ENCODE data around the gene ZC3H13. TPM values are rescaled to one million over a fixed set of nuclear protein-coding genes. Genes with fewer than 3 reads are reported as not detected.

ZC3H13 gene
- total RNA-seq, 2 experiments from 2014 or later, result 40.1 to 41.8 TPM

GRCh38 chr13:45926741-45927140 lies 125.8 kb downstream of the ZC3H13 start:
- H3K36me3 Mint-ChIP-seq (ENCODE audit: low read depth), result no peaks in the 10 kb centered on the region
- no peak overlapping the region for H3K4me3 Mint-ChIP-seq
- no peaks in the 10 kb centered on the region for H3K9me3 Mint-ChIP-seq
- no peaks in the 10 kb centered on the region for H3K27me3 Mint-ChIP-seq
- H3K4me1 Mint-ChIP-seq (ENCODE audit: low read depth), result no peaks in the 10 kb centered on the region
- intact Hi-C loops (cut with micrococcal nuclease), result no loop called here
- ChIA-PET CTCF (no interaction called here), POLR2A (no interaction called here)
- ATAC-seq (no peak), DNase-seq (no peak)
- H3K27ac Mint-ChIP-seq, result no peak overlapping the region
- TF ChIP-seq CTCF (IDR thresholded peaks at IDR 0.05), result no peak

GRCh38 chr13:45925151-45925550 lies 127.4 kb downstream of the ZC3H13 start:
- DNase-seq (no peak), ATAC-seq (no peak)
- Mint-ChIP-seq H3K4me1 (ENCODE audit: low read depth) (no peaks in the 10 kb centered on the region), H3K27ac (no peak overlapping the region), H3K27me3 (no peaks in the 10 kb centered on the region), H3K9me3 (no peaks in the 10 kb centered on the region), H3K4me3 (no peak overlapping the region), H3K36me3 (ENCODE audit: low read depth) (no peaks in the 10 kb centered on the region)
- intact Hi-C loops (cut with micrococcal nuclease), result no loop called here
- ChIA-PET CTCF (no interaction called here), POLR2A (no interaction called here)
- TF ChIP-seq CTCF (IDR thresholded peaks at IDR 0.05), result no peak

- Mint-ChIP-seq H3K36me3 (ENCODE audit: low read depth) (no peaks in the 10 kb centered on the region), H3K9me3 (no peaks in the 10 kb centered on the region), H3K4me1 (ENCODE audit: low read depth) (no peaks in the 10 kb centered on the region), H3K27me3 (no peaks in the 10 kb centered on the region), H3K4me3 (no peak overlapping the region), H3K27ac (no peak overlapping the region)
- ATAC-seq (no peak), DNase-seq (no peak)
- ChIA-PET CTCF (no interaction called here), POLR2A (no interaction called here)
- intact Hi-C loops (cut with micrococcal nuclease), result no loop called here
- TF ChIP-seq CTCF (IDR thresholded peaks at IDR 0.05), result no peak
Measured at GRCh38 chr13:45921162-45921736, 131.3 kb downstream of the ZC3H13 start.

- no peak for TF ChIP-seq CTCF (IDR thresholded peaks at IDR 0.05)
- ChIA-PET POLR2A (no interaction called here), CTCF (no interaction called here)
- DNase-seq, result no peak
- Mint-ChIP-seq H3K9me3 (no peaks in the 10 kb centered on the region), H3K4me1 (ENCODE audit: low read depth) (no peaks in the 10 kb centered on the region), H3K4me3 (no peak overlapping the region), H3K27me3 (no peaks in the 10 kb centered on the region), H3K27ac (no peak overlapping the region), H3K36me3 (ENCODE audit: low read depth) (no peaks in the 10 kb centered on the region)
- intact Hi-C loops (cut with micrococcal nuclease), result no loop called here
- no peak for ATAC-seq
Measured at GRCh38 chr13:45918597-45918996, 133.9 kb downstream of the ZC3H13 start.

- no peak for ATAC-seq
- DNase-seq, result no peak
- Mint-ChIP-seq H3K27me3 (no peaks in the 10 kb centered on the region), H3K4me1 (ENCODE audit: low read depth) (no peaks in the 10 kb centered on the region), H3K9me3 (no peaks in the 10 kb centered on the region), H3K36me3 (ENCODE audit: low read depth) (no peaks in the 10 kb centered on the region), H3K4me3 (no peak overlapping the region), H3K27ac (no peak overlapping the region)
- CTCF ChIA-PET, result interaction anchor here (1.2 kb wide), 1 partner anchor 21 kb away, joined by 3 read pairs; no protein-coding TSS in a partner anchor
- intact Hi-C loops (cut with micrococcal nuclease), result no loop called here
- POLR2A ChIA-PET, result no interaction called here
- TF ChIP-seq CTCF (IDR thresholded peaks at IDR 0.05), result no peak
Measured at GRCh38 chr13:45917019-45917418, 135.5 kb downstream of the ZC3H13 start.
